Endothelial cell of umbilical vein (primary cell): ENCODE data around the gene ZNF280C. TPM values are rescaled to one million over a fixed set of nuclear protein-coding genes. Genes with fewer than 3 reads are reported as not detected.
"Not testable (repeated sequence)": the region's sequence is repeated elsewhere in the genome, so short reads cannot be mapped to it uniquely, and the experiment has no call there.

ENCODE experiments used
- BruUV-seq: library from RNA; stranded (reverse); fragments of 400-500 nt; replicated peaks from 2 replicates; lab custom pipeline; 2021; lab: Mats Ljungman, UMichigan
- CTCF ChIA-PET: fragments of 300-600, 350-600 bp; sonication (Branson Sonifier 250); formaldehyde crosslinking; loops from one replicate; lab custom pipeline; 2021; ENCODE audit warnings: antibody characterized with exemption, inconsistent platforms; lab: Charles Lee
- POLR2A ChIA-PET: fragments of 300-600, 350-600 bp; sonication (Branson Sonifier 250); formaldehyde crosslinking; loops from one replicate; lab custom pipeline; 2021; ENCODE audit warnings: antibody characterized with exemption, inconsistent platforms; lab: Charles Lee
- DNase-seq: peaks from one replicate; pipeline ENCODE4 v3.0.0-alpha.2; 2011; ENCODE audit warnings: low read depth, low spot score
- FAIRE-seq: peaks from 2 replicates; lab custom pipeline; 2011; peaks lifted over from hg19 to GRCh38; lab: Jason Lieb, UNC
- H2AFZ ChIP-seq: 2 replicates; pipeline ENCODE4 v1.6.0; 2012; ENCODE audit warnings: low read depth, low read length, control low read depth, inconsistent platforms
- H3K27ac ChIP-seq: 2 replicates; pipeline ENCODE4 v1.5.1; 2011; ENCODE audit warnings: low read depth, mild to moderate bottlenecking, control low read depth, low read length, moderate library complexity; ENCODE audit not compliant: insufficient read depth
- H3K27me3 ChIP-seq, 2 experiments: 2 replicates each; pipeline versions ENCODE4 v1.6.0 to v1.6.1; 2011; ENCODE audit warnings: low read length in 2 of 2, mixed read lengths in 1 of 2; ENCODE audit not compliant: control insufficient read depth in 2 of 2, insufficient read depth in 2 of 2
- H3K36me3 ChIP-seq, 2 experiments: 2 replicates in 1 of 2; 3 replicates in 1 of 2; pipeline ENCODE4 v1.5.1; 2011; ENCODE audit warnings: low read length in 2 of 2, mild to moderate bottlenecking in 1 of 2, moderate library complexity in 1 of 2; ENCODE audit not compliant: control insufficient read depth in 2 of 2, insufficient read depth in 2 of 2; ENCODE audit errors: extremely low read depth in 1 of 2
- H3K4me1 ChIP-seq: 3 replicates; pipeline ENCODE4 v1.5.1; 2011; ENCODE audit warnings: mild to moderate bottlenecking, low read length; ENCODE audit not compliant: control insufficient read depth, insufficient read depth; ENCODE audit errors: extremely low read depth
- H3K4me2 ChIP-seq: 2 replicates; pipeline ENCODE4 v1.6.1; 2011; ENCODE audit warnings: low read length, control low read depth, mixed read lengths; ENCODE audit not compliant: insufficient read depth
- H3K4me3 ChIP-seq, 3 experiments: fragments of 200-600 bp in 1 of 3; sonication (generic), shearing (Covaris generic) in 1 of 3; replicated peaks in 1 of 3; 2 replicates each; pipeline ENCODE4 v1.5.1; 2011 to 2016; ENCODE audit warnings: control low read depth in 3 of 3, low read length in 3 of 3, mild to moderate bottlenecking in 2 of 3, inconsistent platforms in 1 of 3, low read depth in 1 of 3, moderate library complexity in 1 of 3; ENCODE audit not compliant: insufficient read depth in 1 of 3
- H3K79me2 ChIP-seq: 2 replicates; pipeline ENCODE4 v1.6.0; 2012; ENCODE audit warnings: low read length, inconsistent platforms; ENCODE audit not compliant: control insufficient read depth, insufficient read depth
- H3K9ac ChIP-seq: replicated peaks from 2 replicates; pipeline ENCODE3; 2011; ENCODE audit warnings: low read length, control low read depth; ENCODE audit not compliant: insufficient read depth; ENCODE audit errors: extremely low read depth
- H3K9me1 ChIP-seq: replicated peaks from 3 replicates; pipeline ENCODE4 v1.6.0; 2011; ENCODE audit warnings: mild to moderate bottlenecking, low read length; ENCODE audit not compliant: control insufficient read depth, insufficient read depth; ENCODE audit errors: extremely low read depth
- H3K9me3 ChIP-seq: replicated peaks from 2 replicates; pipeline ENCODE4 v1.5.1; 2012; ENCODE audit warnings: low read length, inconsistent platforms; ENCODE audit not compliant: control insufficient read depth, insufficient read depth
- H4K20me1 ChIP-seq: replicated peaks from 2 replicates; pipeline ENCODE3; 2011; ENCODE audit warnings: mild to moderate bottlenecking, low read length; ENCODE audit not compliant: control insufficient read depth, insufficient read depth; ENCODE audit errors: extremely low read depth
- CTCF ChIP-seq, 2 donors: IDR thresholded peaks; 1 replicate in 1 of 2; 2 replicates in 1 of 2; pipeline ENCODE4 v1.5.1; 2011; ENCODE audit warnings: low read length in 2 of 2, mild to moderate bottlenecking in 2 of 2, moderate library complexity in 2 of 2, control low read depth in 1 of 2, inconsistent platforms in 1 of 2, low read depth in 1 of 2; ENCODE audit not compliant: insufficient read depth in 1 of 2; ENCODE audit errors: extremely low read depth in 1 of 2
- EZH2 ChIP-seq: IDR thresholded peaks from 2 replicates; pipeline ENCODE4 v1.6.1; 2012; ENCODE audit warnings: borderline replicate concordance, low read depth, mild to moderate bottlenecking, moderate library complexity, low read length, inconsistent platforms; ENCODE audit not compliant: severe bottlenecking
- FOS ChIP-seq: IDR thresholded peaks from 2 replicates; pipeline ENCODE4 v1.6.1; 2011; ENCODE audit warnings: mild to moderate bottlenecking, low read length, moderate library complexity, borderline replicate concordance; ENCODE audit not compliant: insufficient read depth
- GATA2 ChIP-seq: IDR thresholded peaks from 2 replicates; pipeline ENCODE4 v1.7.0; 2011; ENCODE audit warnings: low read depth, mild to moderate bottlenecking, moderate library complexity, mixed read lengths, low read length; ENCODE audit not compliant: insufficient read length, insufficient read depth
- JUN ChIP-seq: IDR thresholded peaks from 2 replicates; pipeline ENCODE4 v1.6.1; 2011; ENCODE audit warnings: borderline replicate concordance, low read depth; ENCODE audit not compliant: insufficient read length, insufficient read depth
- MAX ChIP-seq: IDR thresholded peaks from 2 replicates; pipeline ENCODE4 v1.6.1; 2011; ENCODE audit not compliant: insufficient read depth, insufficient read length
- MYC ChIP-seq: IDR thresholded peaks from one replicate; pipeline ENCODE4 v1.6.1; 2011; ENCODE audit warnings: mild to moderate bottlenecking, low read depth, low read length
- POLR2A ChIP-seq: IDR thresholded peaks from 2 replicates; pipeline ENCODE4 v1.6.1; 2012; ENCODE audit warnings: low read depth, mild to moderate bottlenecking, control low read depth, low read length
- POLR2AphosphoS5 ChIP-seq: IDR thresholded peaks from 2 replicates; pipeline ENCODE4 v1.6.1; 2012; ENCODE audit warnings: low read depth, mild to moderate bottlenecking, control low read depth, low read length, moderate library complexity; ENCODE audit not compliant: insufficient read depth
- dilution Hi-C: fragments of 300-500 bp; cut with MboI; formaldehyde crosslinking; loops from one replicate; pipeline ENCODE4 v1.15.0; 2019; ENCODE audit warnings: low sequenced_read_pairs; ENCODE audit not compliant: extremely low pct_ligation_motif_present
- intact Hi-C: fragments of 100-400 bp; cut with micrococcal nuclease; formaldehyde crosslinking; loops from one replicate; pipeline ENCODE4 v1.10.0; 2022
- polyA plus RNA-seq, 4 experiments: library from polyadenylated mRNA; depleted of rRNA in 3 of 4; stranded (reverse) in 3 of 4; unstranded in 1 of 4; fragments of >200 nt; gene quantifications; 2 replicates each; pipeline versions ENCODE4 v1.2.1 to v1.2.3, GENCODE V29; 2011 to 2012; ENCODE audit warnings: missing spikeins in 1 of 4
- total RNA-seq: library from RNA; stranded (reverse); gene quantifications from 2 replicates; pipeline ENCODE4 v1.2.3, GENCODE V29; 2021

The ZNF280C gene
- total and polyA plus RNA-seq, 2 donors (not counting 3 experiments of a cell fraction or from before 2014, with no cell fraction given) = 3.2 to 7.7 TPM

GRCh38 chrX:130280901-130281300 lies 12.2 kb upstream of the ZNF280C start:
- FAIRE-seq = no peak

DNA sequence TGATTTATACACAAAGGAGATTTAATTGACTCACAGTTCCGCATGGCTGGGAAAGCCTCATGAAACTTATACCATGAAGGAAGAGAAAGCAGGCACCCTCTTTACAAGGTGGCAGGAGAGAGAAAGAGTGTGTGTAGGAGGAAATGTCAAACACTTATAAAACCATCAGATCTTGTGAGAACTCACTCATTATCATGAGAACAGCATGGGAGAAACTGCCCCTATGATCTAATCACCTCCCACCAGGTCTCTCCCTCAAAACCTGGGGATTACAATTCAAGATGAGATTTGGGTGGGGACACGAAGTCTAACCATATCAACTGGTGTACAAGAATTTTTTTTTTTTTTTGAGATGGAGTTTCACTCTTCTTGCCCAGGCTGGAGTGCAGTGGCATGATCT lies 3.6 kb upstream of the ZNF280C start:
- H3K4me3 ChIP-seq, H3K79me2 ChIP-seq, H4K20me1 ChIP-seq, DNase-seq, H3K27ac ChIP-seq, FAIRE-seq, H3K9me1 ChIP-seq, H3K4me1 ChIP-seq, H3K9me3 ChIP-seq, BruUV-seq, H3K9ac ChIP-seq, dilution Hi-C loops, H2AFZ ChIP-seq, POLR2A ChIA-PET, intact Hi-C loops, H3K36me3 ChIP-seq, CTCF ChIA-PET, H3K4me2 ChIP-seq, H3K27me3 ChIP-seq: not testable (repeated sequence)

More at GRCh38 chrX:130280901-130281300, 12.2 kb upstream of the ZNF280C start:
- dilution Hi-C loops (no loop called here), intact Hi-C loops (no loop called here)
- Histone ChIP-seq H3K36me3 (no peaks in the 10 kb centered on the region), H3K9me1 (no peaks in the 10 kb centered on the region), H3K27ac (no peak overlapping the region), H3K27me3 (no peaks in the 10 kb centered on the region), H3K9me3 (no peaks in the 10 kb centered on the region), H4K20me1 (no peaks in the 10 kb centered on the region), H3K4me2 (no peak overlapping the region), H3K79me2 (no peaks in the 10 kb centered on the region), H3K4me3 (no peak overlapping the region), H2AFZ (no peak overlapping the region), H3K4me1 (no peaks in the 10 kb centered on the region), H3K9ac (no peak overlapping the region)
- TF ChIP-seq POLR2A (no peak), CTCF (IDR thresholded peaks at IDR 0.05; ENCODE audit: extremely low read depth in 1 of 2, insufficient read depth in 1 of 2, low read depth in 1 of 2, low read length in 2 of 2) (no peak), JUN (no peak), FOS (no peak), GATA2 (no peak), MAX (no peak), POLR2AphosphoS5 (no peak), MYC (no peak), EZH2 (no peak)
- ChIA-PET CTCF (no interaction called here), POLR2A (no interaction called here)
- DNase-seq = no peak
- no TSS peak for BruUV-seq

- POLR2A ChIA-PET, H3K36me3 ChIP-seq, H3K27me3 ChIP-seq, dilution Hi-C loops, CTCF ChIA-PET, BruUV-seq, H3K4me3 ChIP-seq, H3K9me1 ChIP-seq, H3K9me3 ChIP-seq, H3K4me1 ChIP-seq, H2AFZ ChIP-seq, H3K9ac ChIP-seq, DNase-seq, H3K4me2 ChIP-seq, H3K27ac ChIP-seq, H4K20me1 ChIP-seq: not testable (repeated sequence)
- peak; percentile 66 for FAIRE-seq
- H3K79me2 ChIP-seq = peaks cover 21% of the 10 kb centered on the region
- intact Hi-C loops = loop anchor here (2.0 kb wide), 1 partner anchor 69 kb away; the partner anchor contains the start of gene SLC25A14
Observed at GRCh38 chrX:130269391-130269790, 692 bp upstream of the ZNF280C start.
